GM19467 (cell line): ENCODE measurements around the gene C11orf98.
"Not testable (repeated sequence)": the region's sequence is repeated elsewhere in the genome, so short reads cannot be mapped to it uniquely, and the experiment has no call there.

Experiments
- ATAC-seq: cut with Tn5 transposase; IDR thresholded peaks from one replicate; pipeline ENCODE4 v1.9.1; 2021; ENCODE audit warnings: mild to moderate bottlenecking, moderate library complexity; ENCODE audit not compliant: unreplicated experiment

The C11orf98 gene

GRCh38 chr11:62654297-62654696 lies 10.7 kb downstream of the C11orf98 start:
- ATAC-seq, result no peak

GRCh38 chr11:62652161-62653006 lies 12.6 kb downstream of the C11orf98 start:
- no peak for ATAC-seq

GRCh38 chr11:62650283-62650682 lies 14.7 kb downstream of the C11orf98 start:
- not testable (repeated sequence) for ATAC-seq

GRCh38 chr11:62649486-62649885 lies 15.5 kb downstream of the C11orf98 start:
- no peak for ATAC-seq

GRCh38 chr11:62648967-62649364 lies 16.0 kb downstream of the C11orf98 start:
- ATAC-seq, result no peak

GRCh38 chr11:62648185-62648966 lies 16.6 kb downstream of the C11orf98 start:
- no peak for ATAC-seq

- ATAC-seq, result no peak
Observed at GRCh38 chr11:62647609-62648005, 17.4 kb downstream of the C11orf98 start.

GRCh38 chr11:62646825-62647608 lies 18.0 kb downstream of the C11orf98 start:
- ATAC-seq, result no peak

GRCh38 chr11:62645946-62646824 lies 18.8 kb downstream of the C11orf98 start, which contains the start of gene GANAB:
Gene GANAB (minus strand): TSS chr11:62646613. CDS start chr11:62646599, 14 bp downstream.
- ATAC-seq, result peak; percentile 81

- ATAC-seq, result no peak
Observed at GRCh38 chr11:62645671-62645945, 19.4 kb downstream of the C11orf98 start.

- no peak for ATAC-seq
Observed at GRCh38 chr11:62644220-62644619, 20.8 kb downstream of the C11orf98 start.

GRCh38 chr11:62632492-62632891 lies 32.5 kb downstream of the C11orf98 start:
- ATAC-seq, result no peak

GRCh38 chr11:62627713-62628112 lies 37.3 kb downstream of the C11orf98 start:
- no peak for ATAC-seq

GRCh38 chr11:62622476-62623089 lies 42.4 kb downstream of the C11orf98 start:
- ATAC-seq, result no peak

- ATAC-seq, result peak; percentile 90
Observed at GRCh38 chr11:62621567-62622470, 43.2 kb downstream of the C11orf98 start, which contains the start of gene B3GAT3. Gene B3GAT3 (minus strand): TSS chr11:62621986. CDS start chr11:62621947, 39 bp downstream.

- ATAC-seq, result no peak
Observed at GRCh38 chr11:62621027-62621566, 43.9 kb downstream of the C11orf98 start.

GRCh38 chr11:62616957-62617356 lies 48.1 kb downstream of the C11orf98 start:
- not testable (repeated sequence) for ATAC-seq

- no peak for ATAC-seq
Observed at GRCh38 chr11:62615521-62615920, 49.5 kb downstream of the C11orf98 start.
